WTC11 (cell line): ENCODE measurements around the gene CCDC180. TPM values are rescaled to one million over a fixed set of nuclear protein-coding genes. Genes with fewer than 3 reads are reported as not detected.

Source experiments
- ATAC-seq: fragments of 200-7000 bp; cut with Tn5 transposase; 2 replicates; pipeline ENCODE4 v1.10.0; 2021; ENCODE audit warnings: mild to moderate bottlenecking, moderate library complexity
- CTCF ChIA-PET: fragments of 300-600 bp; sonication (Branson Sonifier 250); formaldehyde crosslinking; loops from one replicate; lab custom pipeline; 2021; ENCODE audit warnings: antibody characterized with exemption; lab: Charles Lee
- POLR2A ChIA-PET: fragments of 350-600 bp; sonication (Branson Sonifier 250); formaldehyde crosslinking; loops from one replicate; lab custom pipeline; 2021; ENCODE audit warnings: antibody characterized with exemption; lab: Charles Lee
- DNase-seq: peaks from one replicate; pipeline ENCODE4 v3.0.0; 2021; ENCODE audit warnings: low spot score
- H3K27ac Mint-ChIP-seq: 2 replicates; pipeline ENCODE4 v1.8.0; 2021; ENCODE audit warnings: mixed read lengths
- H3K27me3 Mint-ChIP-seq: 2 replicates; pipeline ENCODE4 v1.8.0; 2021; ENCODE audit warnings: low read depth, mild to moderate bottlenecking, moderate library complexity, mixed read lengths
- H3K36me3 Mint-ChIP-seq: 2 replicates; pipeline ENCODE4 v1.8.0; 2021; ENCODE audit warnings: mixed read lengths
- H3K4me1 Mint-ChIP-seq: 2 replicates; pipeline ENCODE4 v1.8.0; 2022; ENCODE audit warnings: mixed read lengths
- H3K4me3 Mint-ChIP-seq: 2 replicates; pipeline ENCODE4 v1.8.0; 2021; ENCODE audit warnings: mild to moderate bottlenecking, moderate library complexity, mixed read lengths
- H3K9me3 Mint-ChIP-seq: 2 replicates; pipeline ENCODE4 v1.8.0; 2021; ENCODE audit warnings: mixed read lengths
- ATF1 ChIP-seq: sonication (generic); formaldehyde crosslinking; IDR thresholded peaks from 2 replicates; pipeline ENCODE4 v1.8.1; 2023; ENCODE audit warnings: mild to moderate bottlenecking, moderate library complexity, missing genetic modification reagents
- ATF2 ChIP-seq: sonication (generic); formaldehyde crosslinking; IDR thresholded peaks from 2 replicates; pipeline ENCODE4 v1.8.1; 2022; ENCODE audit warnings: low read depth, missing genetic modification reagents, borderline replicate concordance
- ATF6 ChIP-seq: sonication (generic); formaldehyde crosslinking; IDR thresholded peaks from 2 replicates; pipeline ENCODE4 v1.8.1; 2023; ENCODE audit warnings: mild to moderate bottlenecking, missing genetic modification reagents
- E2F1 ChIP-seq: sonication (generic); formaldehyde crosslinking; IDR thresholded peaks from 2 replicates; pipeline ENCODE4 v1.8.0; 2022; ENCODE audit warnings: mild to moderate bottlenecking, missing genetic modification reagents
- E2F4 ChIP-seq: sonication (generic); formaldehyde crosslinking; IDR thresholded peaks from 2 replicates; pipeline ENCODE4 v1.8.1; 2022; ENCODE audit warnings: low read depth, mild to moderate bottlenecking, moderate library complexity, missing genetic modification reagents, borderline replicate concordance
- FOXK1 ChIP-seq: sonication (generic); formaldehyde crosslinking; IDR thresholded peaks from 2 replicates; pipeline ENCODE4 v1.8.0; 2022; ENCODE audit warnings: mild to moderate bottlenecking, moderate library complexity, missing genetic modification reagents
- JAZF1 ChIP-seq: fragments of 250-450 bp; sonication (Bioruptor Pico); IDR thresholded peaks from 2 replicates; pipeline ENCODE4 v1.9.0; 2021; ENCODE audit warnings: moderate library complexity, mild to moderate bottlenecking, inconsistent platforms
- MLX ChIP-seq: sonication (generic); formaldehyde crosslinking; IDR thresholded peaks from 2 replicates; pipeline ENCODE4 v1.8.1; 2023; ENCODE audit warnings: mild to moderate bottlenecking, missing genetic modification reagents, moderate library complexity
- NR1H2 ChIP-seq: sonication (generic); formaldehyde crosslinking; IDR thresholded peaks from 2 replicates; pipeline ENCODE4 v1.9.0; 2021; ENCODE audit warnings: mild to moderate bottlenecking, moderate library complexity, missing genetic modification reagents
- NR3C1 ChIP-seq: sonication (generic); formaldehyde crosslinking; conservative IDR thresholded peaks from 2 replicates; pipeline ENCODE4 v1.8.1; 2023; ENCODE audit warnings: low read depth, mild to moderate bottlenecking, missing genetic modification reagents
- SMAD4 ChIP-seq: sonication (generic); formaldehyde crosslinking; IDR thresholded peaks from 2 replicates; pipeline ENCODE4 v1.8.0; 2022; ENCODE audit warnings: mild to moderate bottlenecking, missing genetic modification reagents
- SOX15 ChIP-seq: fragments of 250-450 bp; sonication (Bioruptor Pico); IDR thresholded peaks from 2 replicates; pipeline ENCODE4 v1.9.0; 2021; ENCODE audit warnings: mild to moderate bottlenecking
- TEAD1 ChIP-seq: sonication (generic); formaldehyde crosslinking; IDR thresholded peaks from 2 replicates; pipeline ENCODE4 v1.8.0; 2022; ENCODE audit warnings: mild to moderate bottlenecking, missing genetic modification reagents
- TP53 ChIP-seq: sonication (generic); formaldehyde crosslinking; IDR thresholded peaks from 2 replicates; pipeline ENCODE4 v1.8.1; 2023; ENCODE audit warnings: mild to moderate bottlenecking, missing genetic modification reagents
- ZNF263 ChIP-seq: sonication (generic); formaldehyde crosslinking; IDR thresholded peaks from 2 replicates; pipeline ENCODE4 v1.8.1; 2022; ENCODE audit warnings: low read depth, mild to moderate bottlenecking, moderate library complexity, missing genetic modification reagents
- ZNF671 ChIP-seq: fragments of 250-450 bp; sonication (Bioruptor Pico); IDR thresholded peaks from 2 replicates; pipeline ENCODE4 v1.8.0; 2021; ENCODE audit warnings: mild to moderate bottlenecking
- total RNA-seq: library from RNA; stranded (reverse); gene quantifications from 3 replicates; pipeline ENCODE4 v1.2.3, GENCODE V29; 2021
- TF ChIP-seq, protein P1 (sequence below): sonication (generic); formaldehyde crosslinking; conservative IDR thresholded peaks from 2 replicates; pipeline ENCODE4 v1.8.1; 2022; ENCODE audit warnings: mild to moderate bottlenecking, missing genetic modification reagents
- TF ChIP-seq, protein P2 (sequence below): sonication (generic); formaldehyde crosslinking; IDR thresholded peaks from 2 replicates; pipeline ENCODE4 v1.8.1; 2022; ENCODE audit warnings: mild to moderate bottlenecking, missing genetic modification reagents, moderate library complexity, borderline replicate concordance
- TF ChIP-seq, protein P3 (sequence below): sonication (generic); formaldehyde crosslinking; IDR thresholded peaks from 2 replicates; pipeline ENCODE4 v1.8.0; 2022; ENCODE audit warnings: mild to moderate bottlenecking, missing genetic modification reagents
- TF ChIP-seq, protein P4 (sequence below): sonication (generic); formaldehyde crosslinking; IDR thresholded peaks from 2 replicates; pipeline ENCODE4 v1.8.1; 2023; ENCODE audit warnings: mild to moderate bottlenecking, moderate library complexity, missing genetic modification reagents

Gene CCDC180
- total RNA-seq, 1 experiment from 2014 or later = 6.5 TPM

- TF ChIP-seq, protein P1, sequence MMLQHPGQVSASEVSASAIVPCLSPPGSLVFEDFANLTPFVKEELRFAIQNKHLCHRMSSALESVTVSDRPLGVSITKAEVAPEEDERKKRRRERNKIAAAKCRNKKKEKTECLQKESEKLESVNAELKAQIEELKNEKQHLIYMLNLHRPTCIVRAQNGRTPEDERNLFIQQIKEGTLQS (CRISPR knock-in tag) = no peak
- TF ChIP-seq ATF6 (CRISPR knock-in tag) (no peak), ZNF263 (CRISPR knock-in tag) (no peak), NR3C1 (CRISPR knock-in tag) (no peak), SMAD4 (CRISPR knock-in tag) (no peak), SOX15 (CRISPR knock-in tag) (no peak), ZNF671 (CRISPR knock-in tag) (no peak)
- TF ChIP-seq, protein P2, sequence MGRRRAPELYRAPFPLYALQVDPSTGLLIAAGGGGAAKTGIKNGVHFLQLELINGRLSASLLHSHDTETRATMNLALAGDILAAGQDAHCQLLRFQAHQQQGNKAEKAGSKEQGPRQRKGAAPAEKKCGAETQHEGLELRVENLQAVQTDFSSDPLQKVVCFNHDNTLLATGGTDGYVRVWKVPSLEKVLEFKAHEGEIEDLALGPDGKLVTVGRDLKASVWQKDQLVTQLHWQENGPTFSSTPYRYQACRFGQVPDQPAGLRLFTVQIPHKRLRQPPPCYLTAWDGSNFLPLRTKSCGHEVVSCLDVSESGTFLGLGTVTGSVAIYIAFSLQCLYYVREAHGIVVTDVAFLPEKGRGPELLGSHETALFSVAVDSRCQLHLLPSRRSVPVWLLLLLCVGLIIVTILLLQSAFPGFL (CRISPR knock-in tag) = no peak
- TF ChIP-seq, protein P3, sequence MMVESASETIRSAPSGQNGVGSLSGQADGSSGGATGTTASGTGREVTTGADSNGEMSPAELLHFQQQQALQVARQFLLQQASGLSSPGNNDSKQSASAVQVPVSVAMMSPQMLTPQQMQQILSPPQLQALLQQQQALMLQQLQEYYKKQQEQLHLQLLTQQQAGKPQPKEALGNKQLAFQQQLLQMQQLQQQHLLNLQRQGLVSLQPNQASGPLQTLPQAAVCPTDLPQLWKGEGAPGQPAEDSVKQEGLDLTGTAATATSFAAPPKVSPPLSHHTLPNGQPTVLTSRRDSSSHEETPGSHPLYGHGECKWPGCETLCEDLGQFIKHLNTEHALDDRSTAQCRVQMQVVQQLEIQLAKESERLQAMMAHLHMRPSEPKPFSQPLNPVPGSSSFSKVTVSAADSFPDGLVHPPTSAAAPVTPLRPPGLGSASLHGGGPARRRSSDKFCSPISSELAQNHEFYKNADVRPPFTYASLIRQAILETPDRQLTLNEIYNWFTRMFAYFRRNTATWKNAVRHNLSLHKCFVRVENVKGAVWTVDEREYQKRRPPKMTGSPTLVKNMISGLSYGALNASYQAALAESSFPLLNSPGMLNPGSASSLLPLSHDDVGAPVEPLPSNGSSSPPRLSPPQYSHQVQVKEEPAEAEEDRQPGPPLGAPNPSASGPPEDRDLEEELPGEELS (CRISPR knock-in tag) = no peak
Observed at GRCh38 chr9:97322105-97322504, 14.6 kb downstream of the CCDC180 start.

DNA sequence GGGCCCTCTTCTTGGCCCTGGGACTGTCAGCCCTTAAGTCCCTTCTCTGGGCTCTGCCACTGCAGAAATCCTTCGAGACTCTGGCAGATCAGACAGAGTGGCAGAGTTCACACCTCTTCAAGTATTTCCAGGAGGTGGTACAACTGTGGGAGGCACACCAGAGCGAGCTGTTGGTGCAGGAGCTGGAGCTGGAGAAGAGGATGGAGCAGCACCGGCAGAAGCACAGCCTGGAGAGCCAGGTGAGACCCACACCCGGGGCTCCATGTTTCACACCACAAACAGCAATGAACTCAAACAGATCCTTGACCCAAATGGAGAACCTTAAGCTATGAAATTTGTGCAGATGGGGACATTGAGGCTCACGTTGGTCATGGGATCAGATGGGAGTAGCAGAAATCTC, 17.5 kb downstream of the CCDC180 start:
- CTCF ChIA-PET = no interaction called here
- no peaks in the 10 kb centered on the region for H3K9me3 Mint-ChIP-seq
- POLR2A ChIA-PET = no interaction called here
- no peaks in the 10 kb centered on the region for H3K4me1 Mint-ChIP-seq
- no peaks in the 10 kb centered on the region for H3K27me3 Mint-ChIP-seq
- TF ChIP-seq MLX (CRISPR knock-in tag) (no peak), ATF2 (CRISPR knock-in tag) (no peak), E2F4 (CRISPR knock-in tag) (no peak), TEAD1 (no peak), NR1H2 (CRISPR knock-in tag) (no peak), FOXK1 (CRISPR knock-in tag) (no peak), JAZF1 (no peak), TP53 (CRISPR knock-in tag) (no peak), ATF6 (CRISPR knock-in tag) (no peak), E2F1 (no peak), ATF1 (CRISPR knock-in tag) (no peak)
- TF ChIP-seq, protein P4, sequence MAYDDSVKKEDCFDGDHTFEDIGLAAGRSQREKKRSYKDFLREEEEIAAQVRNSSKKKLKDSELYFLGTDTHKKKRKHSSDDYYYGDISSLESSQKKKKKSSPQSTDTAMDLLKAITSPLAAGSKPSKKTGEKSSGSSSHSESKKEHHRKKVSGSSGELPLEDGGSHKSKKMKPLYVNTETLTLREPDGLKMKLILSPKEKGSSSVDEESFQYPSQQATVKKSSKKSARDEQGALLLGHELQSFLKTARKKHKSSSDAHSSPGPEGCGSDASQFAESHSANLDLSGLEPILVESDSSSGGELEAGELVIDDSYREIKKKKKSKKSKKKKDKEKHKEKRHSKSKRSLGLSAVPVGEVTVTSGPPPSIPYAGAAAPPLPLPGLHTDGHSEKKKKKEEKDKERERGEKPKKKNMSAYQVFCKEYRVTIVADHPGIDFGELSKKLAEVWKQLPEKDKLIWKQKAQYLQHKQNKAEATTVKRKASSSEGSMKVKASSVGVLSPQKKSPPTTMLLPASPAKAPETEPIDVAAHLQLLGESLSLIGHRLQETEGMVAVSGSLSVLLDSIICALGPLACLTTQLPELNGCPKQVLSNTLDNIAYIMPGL = no peak
- no peak overlapping the region for H3K27ac Mint-ChIP-seq
- ATAC-seq (no peak), DNase-seq (no peak)
- no peak overlapping the region for H3K4me3 Mint-ChIP-seq
- H3K36me3 Mint-ChIP-seq = peaks cover 4% of the 10 kb centered on the region; the same call in 1 of the 2 replicates

More at GRCh38 chr9:97322105-97322504, 14.6 kb downstream of the CCDC180 start:
- Mint-ChIP-seq H3K4me1 (no peaks in the 10 kb centered on the region), H3K4me3 (no peak overlapping the region), H3K9me3 (no peaks in the 10 kb centered on the region), H3K27ac (no peak overlapping the region), H3K27me3 (no peaks in the 10 kb centered on the region), H3K36me3 (peaks cover 4% of the 10 kb centered on the region; the same call in 1 of the 2 replicates)
- ChIA-PET POLR2A (no interaction called here), CTCF (interaction anchor here (1.1 kb wide), 1 partner anchor 65 kb away, joined by 3 read pairs; no protein-coding TSS in a partner anchor)
- no peak for ATAC-seq
- no peak for DNase-seq
